Fibroblast of villous mesenchyme (primary cell): ENCODE measurements around the gene NFKBIB. TPM values are rescaled to one million over a fixed set of nuclear protein-coding genes. Genes with fewer than 3 reads are reported as not detected.
A peak's percentile ranks its signal among the peaks of the same experiment; 100 is the strongest.

Source experiments
- DNase-seq: peaks from one replicate; pipeline ENCODE4 v3.0.0-alpha.2; 2010; ENCODE audit warnings: low read depth
- H3K4me3 ChIP-seq: 2 replicates; pipeline ENCODE4 v1.5.1; 2011; ENCODE audit warnings: low read depth, mild to moderate bottlenecking, low read length
- total RNA-seq: library from RNA; depleted of rRNA; stranded (reverse); fragments of >200 nt; gene quantifications from 2 replicates; pipeline ENCODE4 v1.2.3, GENCODE V29; 2012
- TF ChIP-seq, protein P1 (sequence below): IDR thresholded peaks from 2 replicates; pipeline ENCODE4 v1.5.1; 2012; ENCODE audit warnings: low read depth, mild to moderate bottlenecking, low read length; ENCODE audit not compliant: insufficient read depth

Gene NFKBIB
- total RNA-seq, 1 donor = 7.3 TPM

DNA sequence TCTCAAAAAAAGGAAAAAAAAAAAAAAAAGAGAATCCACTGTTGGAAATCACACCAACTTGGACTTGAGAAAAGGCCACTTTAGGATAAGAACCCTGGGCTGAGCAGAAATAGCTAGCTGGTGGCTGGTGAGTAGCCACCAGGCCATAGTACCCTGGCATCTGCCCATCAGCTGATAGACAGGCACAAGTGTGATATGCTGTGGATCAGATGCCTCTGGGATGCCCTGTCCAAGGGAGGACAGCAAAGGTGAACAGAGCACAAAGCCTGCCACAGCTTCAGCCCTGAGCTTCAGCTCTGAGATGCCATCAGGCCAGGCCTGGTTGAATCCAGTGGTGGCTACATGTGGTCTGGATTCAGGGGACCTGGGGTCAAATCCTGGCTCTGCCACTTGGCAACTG lies 9.1 kb upstream of the NFKBIB start:
- H3K4me3 ChIP-seq = no peak overlapping the region
- TF ChIP-seq, protein P1, sequence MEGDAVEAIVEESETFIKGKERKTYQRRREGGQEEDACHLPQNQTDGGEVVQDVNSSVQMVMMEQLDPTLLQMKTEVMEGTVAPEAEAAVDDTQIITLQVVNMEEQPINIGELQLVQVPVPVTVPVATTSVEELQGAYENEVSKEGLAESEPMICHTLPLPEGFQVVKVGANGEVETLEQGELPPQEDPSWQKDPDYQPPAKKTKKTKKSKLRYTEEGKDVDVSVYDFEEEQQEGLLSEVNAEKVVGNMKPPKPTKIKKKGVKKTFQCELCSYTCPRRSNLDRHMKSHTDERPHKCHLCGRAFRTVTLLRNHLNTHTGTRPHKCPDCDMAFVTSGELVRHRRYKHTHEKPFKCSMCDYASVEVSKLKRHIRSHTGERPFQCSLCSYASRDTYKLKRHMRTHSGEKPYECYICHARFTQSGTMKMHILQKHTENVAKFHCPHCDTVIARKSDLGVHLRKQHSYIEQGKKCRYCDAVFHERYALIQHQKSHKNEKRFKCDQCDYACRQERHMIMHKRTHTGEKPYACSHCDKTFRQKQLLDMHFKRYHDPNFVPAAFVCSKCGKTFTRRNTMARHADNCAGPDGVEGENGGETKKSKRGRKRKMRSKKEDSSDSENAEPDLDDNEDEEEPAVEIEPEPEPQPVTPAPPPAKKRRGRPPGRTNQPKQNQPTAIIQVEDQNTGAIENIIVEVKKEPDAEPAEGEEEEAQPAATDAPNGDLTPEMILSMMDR = no peak
- DNase-seq = no peak

DNA sequence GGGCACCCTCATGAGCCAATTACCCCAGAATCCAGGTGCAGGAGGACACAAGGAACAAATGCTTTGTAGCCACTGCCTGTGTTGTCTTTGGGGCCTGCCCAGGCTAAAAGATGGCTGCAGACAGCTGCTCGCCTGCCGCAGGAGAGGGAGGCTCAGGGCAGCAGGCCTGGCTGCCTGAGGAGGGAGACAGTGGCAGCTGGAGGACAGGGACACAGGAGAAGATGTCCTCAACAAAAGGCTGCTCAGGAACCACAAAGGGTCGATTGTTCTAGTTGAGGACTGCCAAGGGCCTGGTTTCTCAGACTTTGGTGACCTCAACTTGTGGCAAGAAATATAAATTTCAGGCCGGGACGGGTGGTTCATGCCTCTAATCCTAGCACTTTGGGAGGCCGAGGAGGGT lies 8.0 kb upstream of the NFKBIB start:
- H3K4me3 ChIP-seq = no peak overlapping the region
- TF ChIP-seq, protein P1 = no peak
- no peak for DNase-seq

DNA sequence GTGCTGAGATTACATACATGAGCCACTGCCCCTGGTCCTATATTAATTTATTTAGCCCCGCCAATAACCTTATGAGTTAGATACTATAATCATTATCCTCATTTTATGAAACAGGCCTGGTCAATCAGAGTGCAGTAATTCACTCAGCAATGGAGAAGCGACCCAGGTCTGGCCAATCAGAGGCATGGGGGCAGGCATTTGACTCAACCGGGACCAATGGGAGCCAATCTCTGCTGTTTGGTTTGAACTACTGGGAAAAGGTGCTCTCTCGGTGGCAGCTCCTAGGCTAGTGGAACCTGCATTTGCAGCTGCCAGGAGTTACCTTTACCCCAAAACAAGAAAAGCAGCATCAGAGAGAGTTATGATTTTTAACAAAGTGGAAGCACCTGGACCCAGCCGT lies 6.9 kb upstream of the NFKBIB start:
- TF ChIP-seq, protein P1 = no peak
- no peak for DNase-seq
- no peak overlapping the region for H3K4me3 ChIP-seq

DNA sequence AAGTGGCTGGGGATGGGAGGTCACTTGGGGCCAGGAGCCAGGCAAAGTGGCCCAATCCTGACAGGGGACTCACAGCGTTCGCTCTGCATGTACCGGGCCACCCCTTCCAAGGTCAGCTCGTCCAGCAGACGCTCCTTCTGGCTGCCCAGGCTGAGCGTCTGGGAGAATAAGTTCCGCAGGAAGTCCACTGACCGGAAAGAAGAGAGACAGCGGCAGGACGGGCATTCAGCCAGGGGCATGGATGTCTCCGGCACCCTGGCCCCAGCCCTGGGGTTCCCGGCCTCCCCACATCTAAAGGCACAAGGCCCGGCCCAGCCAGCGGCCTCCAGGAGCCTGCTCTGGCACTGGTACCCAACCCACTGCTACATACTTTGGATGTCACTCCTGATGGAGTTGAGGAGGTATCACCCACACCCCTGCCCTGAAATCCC lies 6.4 kb upstream of the NFKBIB start:
- TF ChIP-seq, protein P1 = no peak
- H3K4me3 ChIP-seq = no peak overlapping the region
- no peak for DNase-seq

DNA sequence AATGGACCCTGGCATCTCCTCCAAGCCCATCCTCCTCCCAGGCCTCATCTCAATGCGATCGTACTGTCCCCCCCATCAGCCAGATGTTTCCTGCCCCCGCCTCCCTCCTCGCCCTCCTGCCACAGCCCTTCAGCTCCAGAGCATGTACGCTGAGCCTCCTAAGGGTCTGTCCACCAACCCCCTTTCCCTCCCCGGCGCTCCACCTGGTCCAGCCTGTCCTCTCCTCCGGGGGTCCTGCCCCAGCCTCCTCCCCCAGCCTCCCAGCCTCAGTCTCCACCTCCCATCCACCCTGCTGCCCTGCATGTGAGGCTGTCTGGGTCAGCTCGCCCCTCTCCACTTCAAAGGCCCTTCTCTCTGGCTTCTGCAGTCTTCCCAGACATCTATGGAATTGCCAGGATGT lies 4.8 kb upstream of the NFKBIB start:
- TF ChIP-seq, protein P1 = no peak
- no peak overlapping the region for H3K4me3 ChIP-seq
- DNase-seq = no peak

DNA sequence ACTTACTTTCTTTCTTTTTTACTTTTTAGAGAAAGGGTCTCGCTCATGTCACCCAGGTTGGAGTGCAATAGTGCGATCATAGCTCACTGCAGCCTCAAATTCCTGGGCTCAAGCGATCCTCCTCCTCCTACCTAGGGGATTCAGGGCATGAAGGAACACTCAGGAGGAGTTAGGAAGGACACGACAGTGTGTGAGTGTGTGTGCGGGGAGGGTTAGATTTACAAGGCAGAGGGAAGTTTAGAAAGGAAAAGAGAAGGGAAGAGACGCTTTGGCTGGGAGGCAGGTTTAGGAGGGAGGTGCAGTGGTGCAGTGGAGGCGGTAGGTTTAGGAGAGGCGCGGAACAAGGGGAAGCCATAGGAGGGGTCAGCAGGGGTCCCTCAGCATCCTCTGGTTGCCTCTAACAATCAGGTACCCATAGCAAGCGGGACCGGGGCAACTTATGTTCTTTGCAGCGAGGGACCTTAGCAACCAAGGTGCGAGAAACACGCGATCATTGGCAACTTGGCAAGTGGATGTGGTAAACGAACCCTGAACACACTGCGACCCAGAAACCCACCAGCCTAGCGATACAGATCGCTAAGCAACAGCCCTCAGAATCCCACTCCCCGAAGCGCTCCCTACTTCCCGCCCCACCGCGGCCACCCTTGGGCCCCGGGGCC lies 852 bp upstream of the NFKBIB start:
- peak overlapping the region; percentile 94 for H3K4me3 ChIP-seq
- TF ChIP-seq, protein P1 = no peak
- peak; percentile 22 for DNase-seq

DNA sequence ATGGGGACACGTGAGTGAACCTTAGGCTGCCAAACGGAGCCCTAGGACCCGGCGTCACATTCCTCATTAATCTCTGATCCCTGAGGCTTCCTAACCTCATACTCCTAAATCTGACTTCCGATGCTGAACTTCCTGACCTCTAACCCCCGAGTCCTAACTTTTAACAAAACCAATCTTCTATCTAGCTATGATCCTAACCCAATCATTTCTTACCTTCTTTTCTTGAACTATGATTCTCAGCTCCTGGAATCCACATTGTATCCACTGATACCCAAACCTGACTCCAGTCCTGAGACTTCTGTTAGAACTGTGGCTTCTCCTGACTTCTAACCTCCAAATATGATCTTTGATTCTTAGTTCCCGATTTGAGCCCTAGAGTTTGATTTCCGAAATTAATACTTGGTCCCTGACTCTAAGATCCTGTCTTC lies 447 bp downstream of the NFKBIB start:
- TF ChIP-seq, protein P1 = no peak
- peak; percentile 82 for DNase-seq
- H3K4me3 ChIP-seq = peak overlapping the region; percentile 94
